NCI-H2107 treated with DMSO at 0.1 percent for 48 hours (cell line): ENCODE results near the gene LRP5.

Source experiments
- DNase-seq: peaks from one replicate; lab custom pipeline; 2025; ENCODE audit not compliant: unreplicated experiment; lab: John Stamatoyannopoulos, UW

Gene LRP5

GRCh38 chr11:68345776-68346461, 33.5 kb downstream of the LRP5 start:
- no peak for DNase-seq

- DNase-seq, result no peak
These were observed 34.0 kb downstream of the LRP5 start for GRCh38 chr11:68346462-68346790.

GRCh38 chr11:68347345-68347744, 35.0 kb downstream of the LRP5 start:
- no peak for DNase-seq

DNA sequence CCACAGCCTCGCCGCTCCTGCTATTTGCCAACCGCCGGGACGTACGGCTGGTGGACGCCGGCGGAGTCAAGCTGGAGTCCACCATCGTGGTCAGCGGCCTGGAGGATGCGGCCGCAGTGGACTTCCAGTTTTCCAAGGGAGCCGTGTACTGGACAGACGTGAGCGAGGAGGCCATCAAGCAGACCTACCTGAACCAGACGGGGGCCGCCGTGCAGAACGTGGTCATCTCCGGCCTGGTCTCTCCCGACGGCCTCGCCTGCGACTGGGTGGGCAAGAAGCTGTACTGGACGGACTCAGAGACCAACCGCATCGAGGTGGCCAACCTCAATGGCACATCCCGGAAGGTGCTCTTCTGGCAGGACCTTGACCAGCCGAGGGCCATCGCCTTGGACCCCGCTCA, 35.5 kb downstream of the LRP5 start:
- DNase-seq, result no peak

GRCh38 chr11:68349461-68350249, 37.3 kb downstream of the LRP5 start:
- DNase-seq, result no peak

DNA sequence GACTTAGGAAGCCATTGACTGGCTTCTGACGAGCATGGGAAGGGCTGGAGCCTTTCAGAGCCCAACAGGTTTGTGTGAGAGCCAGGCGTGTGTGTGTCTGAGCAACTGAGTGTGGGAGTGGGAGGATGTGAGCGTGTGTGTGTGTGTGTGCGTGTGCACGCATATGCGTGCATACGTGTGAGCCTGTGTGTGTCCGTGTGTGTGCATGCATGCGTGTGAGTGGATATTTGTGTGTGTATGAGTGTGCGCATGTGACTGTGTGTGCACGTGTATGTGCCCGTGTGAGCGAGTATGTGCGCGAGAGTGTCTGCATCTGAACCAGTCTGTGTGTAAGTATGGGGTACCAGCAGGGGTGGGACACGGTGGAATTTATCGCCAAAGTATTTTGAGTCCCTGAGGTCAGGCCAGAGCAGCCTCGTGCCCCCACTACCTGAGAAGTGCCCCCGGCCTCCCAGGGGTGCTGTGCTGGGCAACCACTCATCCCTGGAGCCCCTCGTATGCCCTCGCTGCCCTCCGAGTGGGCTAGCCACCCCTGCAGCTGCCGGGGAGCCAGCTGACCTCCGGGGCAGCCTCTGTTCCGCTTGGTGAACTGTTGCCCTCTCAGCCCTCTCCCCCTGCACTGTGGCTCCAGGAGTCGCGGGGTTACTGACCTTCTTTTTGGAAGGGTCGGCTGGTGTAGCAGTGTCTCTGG, 38.5 kb downstream of the LRP5 start:
- no peak for DNase-seq

DNA sequence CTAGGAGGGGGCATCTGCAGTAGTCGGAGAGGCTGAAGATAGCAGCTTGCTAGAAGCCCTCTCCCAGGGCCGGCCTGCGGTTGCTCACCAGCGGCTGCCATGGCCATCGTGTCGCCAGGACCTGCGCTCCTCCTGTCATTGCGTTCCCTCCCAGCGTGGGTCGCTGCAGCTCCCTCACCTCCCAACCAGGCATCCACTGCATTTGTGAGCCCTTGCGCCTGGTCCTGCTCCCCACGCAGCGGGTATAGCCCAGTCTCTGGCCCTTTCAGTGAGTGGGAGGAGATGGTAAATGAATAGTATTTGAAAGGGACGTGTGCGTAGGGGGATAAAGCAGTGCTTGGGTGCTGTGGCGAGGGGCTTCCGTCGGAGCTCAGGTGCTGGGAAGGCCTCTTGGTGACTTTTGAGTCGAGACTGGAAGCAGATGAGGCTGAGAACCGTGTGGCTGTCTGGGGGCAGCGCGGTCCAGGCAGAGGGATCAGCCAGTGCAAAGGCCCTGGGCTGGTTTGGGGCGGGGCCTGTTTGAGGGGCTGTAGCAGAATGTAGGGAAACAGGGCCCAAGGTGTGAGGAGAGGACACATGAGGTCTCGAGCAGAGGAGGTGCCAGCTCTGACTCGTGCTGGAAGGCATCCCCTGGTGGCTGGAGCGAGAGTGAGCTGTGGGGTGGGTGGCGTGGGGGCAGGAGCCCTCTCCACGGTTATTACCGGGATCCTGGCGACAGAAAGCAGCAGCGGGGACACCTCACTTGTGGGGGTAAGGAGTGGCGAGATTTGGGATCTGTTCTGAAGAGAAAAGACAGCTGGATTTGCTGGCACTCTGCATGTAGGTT, 39.3 kb downstream of the LRP5 start:
- DNase-seq, result no peak

- DNase-seq, result no peak
These were observed 40.2 kb downstream of the LRP5 start for GRCh38 chr11:68352591-68352990.

DNA sequence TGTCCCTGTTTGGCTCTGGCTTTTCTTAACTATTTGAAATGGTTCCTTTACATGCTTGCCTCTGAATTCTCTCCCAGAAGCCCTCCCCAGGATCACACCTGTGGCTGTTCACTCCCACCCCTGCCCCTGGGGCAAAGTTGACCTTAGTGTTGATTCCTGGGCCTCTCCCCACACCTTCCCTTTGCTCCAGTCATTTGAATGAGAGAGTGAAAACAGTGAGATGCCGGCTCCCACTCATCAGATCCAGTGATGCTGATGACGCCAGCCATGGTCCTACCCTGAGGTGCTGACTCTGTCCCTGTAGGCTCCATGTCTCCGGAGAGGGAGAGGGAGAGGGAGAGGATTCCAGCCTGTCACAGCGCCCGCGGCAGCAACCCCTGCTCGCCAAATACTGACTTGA, 40.7 kb downstream of the LRP5 start:
- DNase-seq, result no peak

DNA sequence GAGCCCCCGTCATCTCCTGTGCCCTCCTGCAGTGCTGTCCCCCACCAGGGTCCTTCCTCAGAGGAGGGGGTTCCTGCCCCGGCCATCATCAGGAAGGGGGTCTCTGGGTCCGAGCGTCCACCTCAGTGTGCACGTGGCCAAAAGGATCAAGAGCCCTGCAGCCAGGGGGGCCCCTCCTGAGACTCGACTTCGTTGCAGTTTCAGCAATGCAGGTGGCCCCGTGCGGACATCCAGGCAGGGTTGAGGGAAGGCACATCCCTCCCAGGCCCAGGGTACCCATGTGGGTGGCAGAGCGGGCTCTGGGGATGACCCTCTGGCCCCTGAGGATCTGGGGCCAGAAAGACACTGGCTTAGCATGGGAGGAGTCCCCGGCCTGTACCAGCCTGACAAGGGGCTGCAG, 41.3 kb downstream of the LRP5 start:
- DNase-seq, result no peak

DNA sequence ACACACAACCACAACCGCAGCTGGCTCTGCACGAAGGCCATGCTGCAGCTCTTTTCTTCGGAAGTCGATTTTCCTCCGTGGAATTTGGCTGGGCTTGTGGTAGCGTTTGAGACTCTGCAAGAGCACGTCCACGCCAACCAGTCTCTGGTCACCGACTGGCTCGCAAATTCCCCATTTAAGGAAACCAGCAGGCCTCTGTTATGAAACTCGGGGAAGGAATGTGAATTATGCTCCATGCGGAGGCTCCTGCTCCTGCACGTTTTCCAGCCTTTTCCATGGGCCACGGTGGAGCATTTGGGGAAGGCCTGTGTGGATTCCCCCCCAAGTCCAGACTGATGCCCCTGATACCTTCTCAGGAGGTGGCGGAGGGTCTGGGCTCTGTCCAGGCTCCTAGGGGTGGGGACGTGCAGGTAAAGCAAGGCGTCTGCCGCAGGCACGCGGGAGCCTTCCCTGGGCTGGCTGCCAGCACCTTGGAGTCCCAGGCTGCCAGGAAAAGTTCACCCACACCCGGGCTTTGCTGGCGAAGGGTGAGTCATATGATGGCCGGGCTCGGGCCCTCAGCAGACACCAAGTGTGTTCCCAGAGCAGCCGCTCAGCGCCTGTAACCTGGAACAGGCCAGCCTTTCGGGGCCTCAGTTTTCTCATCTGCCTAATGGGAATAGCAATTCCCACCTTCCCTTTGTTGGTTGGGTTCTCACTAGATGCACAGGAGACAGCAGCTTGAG, 41.9 kb downstream of the LRP5 start:
- no peak for DNase-seq

DNA sequence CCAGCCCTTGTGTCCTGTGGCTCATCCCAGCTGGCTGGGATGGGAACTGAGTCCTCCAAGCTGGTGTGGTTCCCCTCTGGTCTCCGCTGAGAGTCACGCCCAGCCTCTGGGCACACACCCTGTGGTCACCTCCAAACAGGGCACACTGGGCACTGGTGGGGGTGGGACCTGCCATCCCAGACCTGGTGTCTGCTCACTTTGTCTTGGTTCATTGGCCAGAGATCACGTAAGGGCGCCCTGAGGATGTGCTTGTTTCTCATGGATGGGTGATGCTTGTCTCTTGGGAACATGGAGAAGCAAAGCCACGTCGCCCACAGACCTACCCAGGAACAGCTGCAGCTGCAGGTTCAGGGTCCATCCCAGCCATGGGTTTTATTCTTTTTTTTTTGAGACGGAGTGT, 43.1 kb downstream of the LRP5 start:
- DNase-seq, result no peak

- no peak for DNase-seq
These were observed 45.2 kb downstream of the LRP5 start for GRCh38 chr11:68357568-68357967.

GRCh38 chr11:68358416-68358815, 46.0 kb downstream of the LRP5 start:
- no peak for DNase-seq

DNA sequence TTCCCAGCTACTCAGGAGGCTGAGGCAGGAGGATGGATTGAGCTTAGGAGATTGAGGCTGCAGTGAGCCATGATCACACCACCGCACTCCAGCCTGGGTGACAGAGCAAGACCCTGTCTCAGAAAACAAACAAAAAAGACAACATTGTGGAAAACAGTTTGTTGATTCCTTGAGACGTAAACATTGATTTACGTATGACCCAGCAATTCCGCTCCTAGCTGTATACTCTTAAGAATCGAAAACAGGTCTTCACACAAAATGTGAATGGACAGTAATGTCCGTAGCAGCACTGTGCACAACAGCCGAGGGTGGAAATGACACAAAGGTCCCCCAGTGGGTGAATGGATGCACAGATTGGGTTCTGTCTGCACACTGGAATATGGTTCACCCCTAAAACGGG, 49.3 kb downstream of the LRP5 start:
- no peak for DNase-seq

DNA sequence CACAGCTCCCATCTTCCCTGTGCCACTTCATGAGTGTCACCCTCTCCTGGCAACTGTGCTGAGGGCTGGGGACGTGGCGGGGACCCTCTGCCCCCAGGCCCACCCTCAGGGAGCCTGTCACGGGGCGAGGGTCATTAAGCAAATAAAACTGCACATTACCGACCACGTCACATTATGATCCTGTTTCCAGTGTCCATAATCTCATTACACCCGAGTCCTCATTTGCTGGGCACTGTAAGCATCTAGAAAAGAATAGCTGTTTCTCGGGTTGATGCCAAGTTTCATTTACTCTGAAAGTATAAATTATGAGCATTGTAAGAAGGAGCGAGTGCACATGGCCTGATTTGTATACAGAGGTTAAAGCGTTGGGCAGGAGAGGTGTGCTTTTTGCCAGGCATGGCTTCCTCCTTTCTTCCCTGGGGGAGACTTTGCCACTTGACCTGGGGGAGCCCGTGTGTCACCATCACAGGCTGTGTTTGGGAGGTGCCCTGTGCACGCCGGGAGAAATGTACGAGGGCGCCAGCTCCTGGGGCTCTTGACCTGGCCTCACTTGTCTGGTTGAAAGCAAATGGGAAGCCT, 50.5 kb downstream of the LRP5 start:
- DNase-seq, result no peak

GRCh38 chr11:68363776-68364175, 51.4 kb downstream of the LRP5 start:
- no peak for DNase-seq

- no peak for DNase-seq
These were observed 52.2 kb downstream of the LRP5 start for GRCh38 chr11:68364581-68364980.

- no peak for DNase-seq
These were observed 53.6 kb downstream of the LRP5 start for GRCh38 chr11:68365943-68366435.

GRCh38 chr11:68367252-68367651, 54.9 kb downstream of the LRP5 start:
- DNase-seq, result no peak
